GM21529 (cell line): ENCODE measurements around the gene GPR12.
"Not testable (repeated sequence)": the region's sequence is repeated elsewhere in the genome, so short reads cannot be mapped to it uniquely, and the experiment has no call there.

Experiments
- ATAC-seq: cut with Tn5 transposase; IDR thresholded peaks from one replicate; pipeline ENCODE4 v1.9.1; 2021; ENCODE audit not compliant: unreplicated experiment

Gene GPR12

DNA sequence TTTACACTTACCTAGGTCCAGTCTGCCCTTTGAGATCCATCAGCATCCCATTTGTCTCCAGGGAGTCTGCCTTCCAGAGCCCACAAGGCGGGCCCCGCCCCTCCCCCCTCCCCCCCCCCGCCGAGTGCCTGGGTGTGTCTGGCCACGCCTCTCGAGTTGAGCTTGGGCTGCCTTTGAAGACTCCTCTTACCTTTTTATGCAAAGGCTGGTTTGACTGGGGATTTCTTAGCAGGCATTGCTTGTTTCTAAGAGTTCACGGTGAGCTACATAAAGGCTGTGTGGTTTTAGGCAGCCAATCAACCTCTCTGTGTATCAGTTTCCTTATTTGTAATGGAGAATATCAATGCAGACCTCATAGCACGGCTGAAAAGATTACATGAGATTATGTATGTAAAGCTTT is 11.3 kb downstream of the GPR12 start:
- no peak for ATAC-seq

DNA sequence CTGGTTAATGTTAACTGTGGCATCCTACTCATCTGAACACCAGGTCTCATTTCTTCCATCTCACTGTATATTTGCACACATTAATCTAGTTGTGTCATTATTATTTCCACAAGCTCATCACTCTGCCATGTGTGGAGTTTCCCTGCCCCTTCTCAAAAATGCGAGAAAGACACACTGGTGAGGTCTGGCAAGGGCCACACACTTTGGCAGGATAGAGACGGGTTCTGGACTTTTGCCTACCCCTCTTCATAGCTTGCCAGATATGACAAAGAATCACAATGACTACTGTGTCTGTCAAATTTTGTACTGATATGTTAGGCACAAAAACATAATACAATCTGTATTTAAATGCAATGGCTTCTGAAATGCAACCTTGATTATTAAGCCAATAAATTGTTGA is 12.9 kb downstream of the GPR12 start:
- ATAC-seq = no peak

DNA sequence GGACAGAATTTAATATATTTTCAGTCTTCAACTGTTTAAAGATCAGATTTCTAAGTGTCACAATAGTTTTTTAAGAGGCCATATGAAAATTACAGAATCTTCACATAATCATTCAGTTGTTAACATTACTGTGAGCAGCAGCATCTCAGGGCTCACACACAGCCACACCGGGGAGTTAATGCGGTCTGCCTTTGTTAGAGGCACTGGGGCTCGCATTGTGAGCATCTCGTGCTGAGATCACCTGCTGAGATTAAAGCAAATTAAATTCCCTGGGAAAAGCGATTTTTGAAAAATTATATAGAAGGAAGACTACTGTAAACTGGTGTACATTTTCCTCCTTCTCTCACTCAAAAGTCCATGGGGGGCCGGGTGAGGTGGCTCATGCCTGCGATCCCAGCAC is 16.6 kb downstream of the GPR12 start:
- no peak for ATAC-seq

DNA sequence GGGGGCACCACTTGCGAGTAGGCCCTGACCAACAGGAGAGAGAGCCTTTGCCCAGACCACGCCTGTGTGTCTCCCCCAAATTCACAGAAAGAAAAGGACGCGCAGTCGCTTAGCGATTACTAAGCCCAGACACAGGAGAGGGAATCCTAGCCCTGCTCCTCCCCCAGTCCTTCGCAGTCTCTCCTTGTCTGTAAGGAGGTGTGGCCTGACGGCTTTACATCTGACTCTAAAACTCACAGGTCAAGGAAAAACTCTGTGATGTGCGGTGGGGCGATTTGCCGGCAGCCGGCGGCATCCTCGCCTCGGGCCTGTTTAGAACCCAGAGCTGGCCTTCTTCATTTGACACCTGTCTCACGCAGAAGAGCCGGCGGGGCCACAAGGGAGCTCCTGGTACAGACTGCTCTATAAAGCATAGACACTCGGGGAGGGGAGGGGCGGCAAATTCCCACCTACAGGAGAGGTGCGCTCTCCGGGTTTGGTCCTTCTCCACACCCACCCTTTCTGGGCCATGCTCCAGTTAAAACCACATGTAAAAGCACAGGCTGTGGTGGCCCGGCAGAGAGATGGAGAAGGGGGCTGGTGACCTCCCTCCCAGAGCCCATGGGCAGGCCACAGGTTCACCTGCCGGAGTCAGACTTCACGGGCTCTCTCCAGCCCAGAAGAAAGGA is 17.8 kb downstream of the GPR12 start:
- no peak for ATAC-seq

DNA sequence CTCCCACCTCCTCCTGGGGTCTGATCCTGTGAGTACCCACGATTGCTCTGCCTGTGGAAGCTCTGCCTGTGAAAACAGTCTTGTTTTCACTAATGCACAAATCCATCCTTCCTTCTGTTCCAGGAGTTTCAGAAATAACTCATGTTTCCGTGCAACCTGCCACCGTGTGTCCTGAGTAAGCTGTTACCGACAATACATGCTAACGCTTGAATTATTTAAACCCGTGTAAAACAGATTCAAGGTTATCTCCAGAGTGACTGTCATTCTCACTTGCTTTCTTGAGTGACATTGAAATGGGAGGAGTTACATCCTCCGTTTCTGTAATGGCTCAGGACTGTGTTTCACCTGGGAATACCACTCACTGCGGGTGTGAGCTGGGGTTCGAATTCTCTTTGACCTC is 24.9 kb downstream of the GPR12 start:
- ATAC-seq = no peak

DNA sequence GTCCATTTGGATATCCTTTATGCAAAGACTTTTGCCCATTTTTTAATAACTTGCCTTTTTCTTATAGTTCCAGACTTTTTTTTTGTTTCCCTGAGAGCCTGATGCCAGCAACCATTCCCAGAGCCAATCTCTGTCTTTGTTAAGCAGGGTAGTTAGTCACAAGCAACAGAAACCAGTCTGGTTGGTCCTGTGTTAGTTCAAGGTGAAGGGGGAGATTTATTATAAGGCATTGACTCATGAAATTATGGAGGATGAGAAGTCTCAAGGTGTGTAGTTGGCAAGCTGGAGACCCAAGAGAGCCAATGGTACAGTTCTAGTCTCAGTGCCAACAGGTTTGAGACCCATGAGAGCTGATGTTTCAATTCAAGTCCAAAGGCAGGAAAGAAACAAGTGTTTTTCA is 33.0 kb downstream of the GPR12 start:
- ATAC-seq = no peak

DNA sequence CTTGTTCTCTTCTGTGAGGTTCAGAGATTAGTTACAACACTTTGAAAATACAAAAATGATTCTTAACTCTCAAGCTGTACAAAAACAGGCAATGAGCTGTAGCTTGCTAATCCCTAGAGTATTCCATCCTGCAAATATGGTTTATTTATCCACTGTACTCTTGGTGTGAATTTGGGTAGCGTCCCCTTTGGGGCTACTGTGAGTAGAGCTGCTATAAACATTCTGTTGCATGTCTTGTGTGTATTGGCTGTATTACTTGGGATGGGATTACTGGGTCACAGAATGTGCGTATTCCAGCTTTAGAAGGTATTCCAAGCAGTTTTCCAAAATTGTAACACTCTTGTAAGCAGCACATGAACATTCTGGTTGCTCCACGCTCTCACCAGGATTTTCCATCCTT is 33.5 kb downstream of the GPR12 start:
- ATAC-seq = no peak

DNA sequence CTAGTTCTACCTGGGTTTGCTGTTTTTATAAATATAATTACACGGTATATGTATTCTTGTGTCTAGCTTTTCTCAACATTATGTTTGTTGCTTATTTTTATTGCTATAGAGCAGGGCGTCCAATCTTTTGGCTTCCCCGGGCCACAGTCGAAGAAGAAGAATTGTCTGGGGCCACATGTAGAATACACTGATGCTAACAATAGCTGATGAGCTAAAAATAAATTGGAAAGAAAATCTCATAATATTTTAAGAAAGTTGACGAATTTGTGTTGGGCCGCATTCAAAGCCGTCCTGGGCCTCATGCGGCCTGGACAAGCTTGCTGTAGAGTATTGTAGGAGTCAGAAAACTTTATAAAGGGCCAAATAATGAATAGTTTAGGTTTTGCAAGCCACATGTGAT is 33.9 kb downstream of the GPR12 start:
- no peak for ATAC-seq

DNA sequence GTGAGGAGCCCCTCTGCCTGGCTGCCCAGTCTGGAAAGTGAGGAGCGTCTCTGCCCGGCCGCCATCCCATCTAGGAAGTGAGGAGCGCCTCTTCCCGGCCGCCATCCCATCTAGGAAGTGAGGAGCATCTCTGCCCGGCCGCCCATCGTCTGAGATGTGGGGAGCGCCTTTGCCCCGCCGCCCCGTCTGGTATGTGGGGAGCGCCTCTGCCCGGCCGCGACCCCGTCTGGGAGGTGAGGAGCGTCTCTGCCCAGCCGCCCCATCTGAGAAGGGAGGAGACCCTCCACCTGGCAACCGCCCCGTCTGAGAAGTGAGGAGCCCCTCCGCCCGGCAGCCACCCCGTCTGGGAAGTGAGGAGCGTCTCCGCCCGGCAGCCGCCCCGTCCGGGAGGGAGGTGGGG is 37.0 kb downstream of the GPR12 start:
- not testable (repeated sequence) for ATAC-seq

DNA sequence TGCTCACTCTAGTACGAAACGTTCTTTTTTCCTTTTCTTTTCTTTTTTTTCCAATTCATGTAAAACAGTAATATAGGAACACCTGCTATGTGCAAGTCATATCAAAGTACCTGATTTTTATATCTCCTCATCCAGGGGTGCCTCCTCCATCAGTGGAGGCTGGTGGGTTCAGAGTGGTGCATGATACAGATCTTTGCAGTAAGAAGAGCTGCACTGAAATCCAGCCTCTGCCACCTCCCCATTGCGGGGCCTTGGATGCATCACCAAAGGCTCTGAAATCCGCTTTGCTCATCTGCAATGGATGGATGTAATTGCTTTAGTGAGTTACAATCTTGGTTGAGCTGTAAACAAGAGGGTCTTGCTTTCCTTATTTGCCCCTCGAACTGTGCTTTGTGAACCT is 38.3 kb downstream of the GPR12 start:
- ATAC-seq = no peak

DNA sequence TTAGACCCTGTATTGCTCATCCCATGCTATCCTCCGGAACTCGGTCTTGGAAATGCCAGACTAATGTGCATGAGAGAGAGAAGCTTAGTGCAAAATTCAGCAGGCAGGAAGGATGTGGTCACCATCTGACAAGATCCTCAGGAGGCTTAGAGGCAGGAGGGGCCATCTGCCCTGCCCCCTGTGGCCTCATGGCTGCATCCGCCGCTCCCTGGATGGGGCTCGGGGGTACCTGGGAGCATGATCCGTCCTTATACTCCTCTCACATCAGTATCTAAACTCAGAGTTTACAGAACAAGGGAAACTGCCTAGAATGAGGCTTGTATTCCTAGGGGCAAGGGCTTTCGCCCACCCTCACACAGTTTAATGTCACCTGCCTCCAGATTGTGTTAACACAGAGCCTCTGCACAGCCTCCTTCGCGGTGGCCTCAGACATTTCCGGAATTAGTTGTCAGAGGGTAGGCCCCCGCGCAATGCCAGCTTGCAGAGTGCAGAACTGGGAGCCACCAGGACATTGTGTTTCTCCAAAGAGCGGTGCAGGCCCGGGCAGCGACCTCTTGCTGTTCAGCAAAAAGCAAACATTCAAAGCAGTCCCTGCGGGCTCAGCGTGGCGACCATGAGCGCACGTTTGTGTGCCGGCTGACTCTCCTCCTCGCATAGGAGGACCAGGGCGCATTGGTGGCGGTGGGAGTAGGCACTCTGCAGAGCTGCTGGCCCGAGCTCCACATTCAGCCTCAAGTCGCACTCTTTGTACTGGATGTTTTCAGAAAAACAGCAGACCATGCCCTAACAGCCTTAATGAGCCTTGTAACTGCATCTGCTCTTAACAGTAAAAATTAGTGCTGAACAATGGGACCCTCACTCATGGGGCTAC is 39.1 kb downstream of the GPR12 start:
- no peak for ATAC-seq

DNA sequence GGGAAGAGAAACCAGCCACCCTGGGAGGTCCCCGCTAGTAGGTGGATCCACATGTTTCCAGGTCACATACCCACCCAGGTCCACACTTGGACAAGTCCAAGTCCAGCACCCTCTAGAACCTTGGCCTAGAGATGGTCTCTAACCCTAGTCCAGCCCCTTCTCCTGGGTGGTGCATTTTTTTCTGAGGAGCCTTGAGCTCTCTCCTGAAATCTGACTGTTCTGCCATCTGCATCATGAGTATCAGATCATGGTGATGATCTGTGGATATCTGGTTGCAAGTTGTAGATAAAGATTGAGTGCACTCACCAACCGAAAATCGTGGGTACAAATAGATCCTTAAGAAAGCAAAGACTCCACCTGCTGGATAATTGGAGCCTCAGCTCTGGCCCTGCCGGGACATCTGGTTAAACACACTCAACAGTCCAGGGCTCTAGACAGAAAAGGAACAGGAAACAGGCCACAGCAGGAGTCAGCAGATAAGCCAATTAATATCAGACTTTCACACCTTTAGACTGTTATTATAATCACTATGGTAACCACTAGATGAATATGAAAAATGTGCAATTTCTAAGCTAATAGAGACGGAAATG is 41.1 kb downstream of the GPR12 start:
- no peak for ATAC-seq

DNA sequence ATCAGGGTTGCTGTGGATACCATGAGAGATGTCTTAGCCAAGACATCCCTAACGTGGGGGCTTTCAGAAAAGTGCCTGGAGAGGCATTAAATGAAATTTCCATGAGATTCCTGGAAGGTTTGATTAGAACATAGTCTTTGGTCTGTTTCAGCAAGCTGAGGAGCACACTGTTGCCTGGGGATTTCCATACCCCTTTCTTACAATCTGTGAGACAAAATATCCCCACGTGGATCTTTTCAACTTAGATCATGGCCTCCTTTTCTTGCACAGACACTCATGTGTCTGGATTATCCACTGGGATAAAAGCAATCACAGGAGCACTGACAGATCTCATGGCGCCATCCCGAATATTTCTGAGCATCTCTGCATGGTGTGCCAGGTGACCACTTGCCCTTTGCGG is 41.7 kb downstream of the GPR12 start:
- ATAC-seq = no peak

DNA sequence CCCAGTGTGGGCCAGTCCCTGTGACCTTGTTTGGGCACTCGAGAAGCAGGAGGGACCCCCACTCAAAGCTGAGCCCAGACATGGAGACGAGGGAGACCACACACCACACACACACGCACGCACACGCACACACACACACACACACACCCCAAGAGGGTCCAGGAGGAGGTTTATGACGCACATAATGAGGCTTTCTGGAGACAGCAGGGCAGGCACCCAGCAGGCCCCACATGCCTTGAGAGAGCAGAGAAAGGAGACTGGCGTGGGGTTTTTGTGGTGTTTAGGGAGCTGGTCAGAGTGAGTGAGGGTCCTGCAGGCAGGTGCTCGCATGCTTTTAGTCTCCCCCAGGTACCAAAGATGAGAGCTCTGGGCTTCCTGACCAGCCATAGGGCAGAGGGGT is 42.4 kb downstream of the GPR12 start:
- no peak for ATAC-seq

DNA sequence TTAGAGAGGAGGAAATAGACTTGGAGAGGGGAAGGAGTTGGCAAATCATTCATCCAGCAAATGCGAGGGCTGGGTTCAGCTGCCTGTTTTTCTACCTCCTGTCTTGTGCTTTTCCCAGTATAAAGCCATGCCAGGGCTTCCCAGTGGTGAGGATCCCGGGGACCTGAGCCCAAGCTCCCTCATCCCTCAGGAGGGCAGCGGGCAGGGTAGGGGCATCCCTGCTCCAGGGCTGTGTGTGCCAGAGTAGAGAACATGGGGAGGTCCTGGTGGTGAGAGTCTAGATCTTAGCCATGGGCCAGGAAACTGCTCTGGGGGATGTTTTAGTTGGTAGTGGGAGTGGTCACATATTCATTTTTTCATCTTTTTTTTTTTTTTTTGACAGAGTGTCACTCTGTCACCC is 43.6 kb downstream of the GPR12 start:
- ATAC-seq = no peak

DNA sequence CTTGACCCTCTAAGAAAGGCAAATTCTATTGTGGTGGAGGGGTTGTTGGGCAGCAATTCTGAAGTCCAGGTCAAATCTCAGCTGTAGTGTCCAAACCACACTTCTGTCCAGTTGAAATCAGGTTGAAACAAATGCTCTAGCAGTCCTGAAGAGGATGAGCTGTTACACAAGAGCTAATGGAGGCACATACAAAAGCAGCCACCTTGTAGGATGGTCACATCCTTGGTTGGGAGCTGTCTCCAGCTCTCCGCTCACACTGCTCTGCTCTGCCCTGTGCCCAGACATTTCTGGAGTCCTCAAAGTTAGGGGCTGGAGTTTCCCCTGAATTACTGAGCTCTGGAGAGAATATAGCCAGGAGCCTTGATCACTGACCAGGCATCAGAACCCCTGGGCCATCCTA is 47.2 kb downstream of the GPR12 start:
- ATAC-seq = no peak

DNA sequence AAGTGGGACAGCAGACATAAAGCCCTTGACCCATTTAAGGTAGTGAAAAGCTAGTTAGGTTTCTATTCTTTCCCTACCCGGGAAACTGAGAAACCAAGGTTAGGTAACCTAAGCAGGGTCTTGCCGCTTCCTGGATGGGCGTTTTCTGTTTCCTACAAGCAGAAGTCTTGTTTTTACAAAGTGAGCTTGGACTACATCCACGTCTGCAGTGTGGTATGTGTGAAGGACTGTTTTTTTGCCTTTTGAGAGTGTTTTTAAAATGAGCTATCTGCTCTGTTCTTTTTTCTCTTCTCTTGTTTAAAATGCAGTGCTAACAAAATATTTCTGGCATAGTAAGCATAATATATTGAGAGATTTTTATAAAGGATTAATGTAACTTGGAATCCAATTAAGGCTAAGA is 49.4 kb downstream of the GPR12 start:
- no peak for ATAC-seq

DNA sequence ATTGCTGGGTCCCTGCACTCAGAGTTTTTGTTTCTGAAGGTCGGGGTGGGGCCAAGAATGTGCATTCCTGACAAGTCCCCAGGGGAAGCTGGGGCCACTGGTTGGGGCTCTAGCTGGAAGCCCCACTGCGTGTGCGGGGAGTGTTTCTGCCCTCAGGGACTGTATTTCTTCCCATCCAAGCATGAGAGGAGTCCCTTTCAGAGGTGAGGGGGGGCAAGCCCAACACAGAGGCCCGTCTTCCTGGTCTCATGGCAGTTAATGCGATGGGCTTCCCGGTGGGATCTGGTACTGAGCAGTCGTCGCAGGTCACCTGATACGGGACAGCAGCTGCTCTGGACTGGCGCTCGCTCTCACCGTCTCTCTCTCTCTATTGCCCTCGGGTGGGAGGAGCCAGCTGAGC is 50.4 kb downstream of the GPR12 start:
- no peak for ATAC-seq

DNA sequence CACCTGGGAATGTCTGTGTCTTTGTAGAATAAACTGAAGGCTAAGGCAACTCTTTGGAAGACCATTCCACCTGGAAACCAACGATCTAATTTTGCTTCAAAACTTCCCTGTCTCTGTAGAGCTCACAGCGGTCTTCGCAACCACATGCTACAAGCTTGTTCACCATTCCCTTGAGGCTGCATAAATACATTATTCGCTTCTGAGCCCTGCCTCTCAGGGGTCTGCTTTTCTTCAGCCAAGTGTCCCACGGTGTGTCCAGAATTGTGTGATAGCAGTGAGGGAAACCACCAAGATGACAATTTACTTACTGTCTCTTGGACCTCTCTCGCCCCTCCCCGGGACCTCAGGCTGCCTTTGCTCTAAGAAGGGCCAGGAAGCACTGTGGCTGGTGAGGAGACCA is 51.1 kb downstream of the GPR12 start:
- ATAC-seq = no peak

DNA sequence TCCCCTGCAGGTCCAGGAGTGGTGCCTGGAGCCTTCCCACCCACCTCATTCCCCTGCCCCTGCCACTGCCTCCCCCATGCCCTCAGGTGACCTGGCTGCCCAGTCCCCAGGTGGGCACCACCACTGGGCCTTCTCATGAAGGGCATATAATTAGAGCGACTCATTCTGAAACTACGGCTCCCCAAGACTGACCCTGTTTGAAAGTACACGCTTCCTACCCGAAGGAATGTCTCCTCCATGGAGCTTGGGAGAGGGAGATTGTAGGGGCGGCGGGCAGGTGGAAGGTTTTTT is 52.6 kb downstream of the GPR12 start:
- ATAC-seq = no peak

DNA sequence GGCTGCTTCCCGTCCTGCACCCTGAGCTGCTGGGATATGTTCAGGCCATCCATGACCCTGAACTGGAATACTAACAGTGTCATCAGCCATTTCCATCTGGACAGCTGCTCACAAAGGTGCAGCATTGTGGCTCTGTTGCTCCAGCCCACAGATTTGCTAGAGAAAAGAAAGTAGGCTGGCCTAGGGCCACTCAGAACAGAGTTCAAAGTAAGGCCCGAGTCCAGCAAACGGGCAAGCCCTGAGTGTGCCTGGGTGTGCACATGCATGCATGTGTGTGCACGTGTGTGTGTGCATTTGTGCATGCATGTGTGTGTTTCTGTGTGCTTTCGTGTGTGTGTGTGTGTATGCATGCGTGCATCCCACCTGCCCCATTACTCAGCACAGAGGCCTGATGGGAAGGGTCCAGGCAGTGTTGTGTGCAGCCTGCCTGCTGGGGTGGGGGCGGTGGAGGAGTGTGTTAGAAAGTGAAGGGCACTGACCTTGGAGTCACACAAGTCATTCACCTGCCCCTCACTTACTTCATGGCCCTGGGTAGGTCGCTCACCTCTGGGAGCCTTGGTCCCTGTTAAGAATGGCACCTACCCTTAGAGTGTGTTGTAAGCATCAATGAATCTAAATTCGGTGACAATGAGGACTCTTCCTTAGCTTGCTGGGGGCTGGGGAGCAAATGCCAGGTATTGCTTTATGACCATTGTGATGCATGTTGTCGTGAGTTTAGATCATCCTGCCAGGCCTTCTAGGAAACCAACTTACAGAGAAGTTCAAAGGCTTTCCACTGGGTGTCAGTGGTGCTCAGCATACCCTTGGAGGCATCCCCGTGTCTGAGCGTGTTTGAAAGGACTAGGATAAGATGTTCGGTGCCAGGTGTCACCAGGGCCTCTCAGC is 53.2 kb downstream of the GPR12 start:
- ATAC-seq = no peak

DNA sequence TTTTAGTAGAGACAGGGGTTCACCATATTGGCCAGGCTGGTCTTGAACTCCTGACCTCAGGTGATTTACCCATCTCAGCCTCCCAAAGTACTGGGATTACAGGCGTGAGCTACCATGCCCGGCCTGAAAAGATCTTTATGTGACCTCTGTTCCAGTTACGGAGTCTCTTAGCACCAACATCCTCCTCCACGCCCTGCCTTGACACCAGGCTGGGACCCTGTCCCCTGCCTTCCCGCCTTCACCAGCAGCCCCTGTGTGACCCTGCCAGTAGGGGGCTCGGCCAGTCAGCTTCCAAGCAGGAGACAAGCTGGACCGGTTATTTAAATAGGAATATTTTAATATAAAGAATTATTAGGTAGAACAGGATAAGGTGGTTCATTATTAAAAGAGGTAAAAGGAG is 54.2 kb downstream of the GPR12 start:
- ATAC-seq = no peak
